Measurements from ENCODE around the gene ASB6. TPM values are rescaled to one million over a fixed set of nuclear protein-coding genes. Genes with fewer than 3 reads are reported as not detected.

The ASB6 gene
- total RNA-seq, 4 donors from 2014 or later: 21.7 to 29.2 (median 24.0) TPM

DNA sequence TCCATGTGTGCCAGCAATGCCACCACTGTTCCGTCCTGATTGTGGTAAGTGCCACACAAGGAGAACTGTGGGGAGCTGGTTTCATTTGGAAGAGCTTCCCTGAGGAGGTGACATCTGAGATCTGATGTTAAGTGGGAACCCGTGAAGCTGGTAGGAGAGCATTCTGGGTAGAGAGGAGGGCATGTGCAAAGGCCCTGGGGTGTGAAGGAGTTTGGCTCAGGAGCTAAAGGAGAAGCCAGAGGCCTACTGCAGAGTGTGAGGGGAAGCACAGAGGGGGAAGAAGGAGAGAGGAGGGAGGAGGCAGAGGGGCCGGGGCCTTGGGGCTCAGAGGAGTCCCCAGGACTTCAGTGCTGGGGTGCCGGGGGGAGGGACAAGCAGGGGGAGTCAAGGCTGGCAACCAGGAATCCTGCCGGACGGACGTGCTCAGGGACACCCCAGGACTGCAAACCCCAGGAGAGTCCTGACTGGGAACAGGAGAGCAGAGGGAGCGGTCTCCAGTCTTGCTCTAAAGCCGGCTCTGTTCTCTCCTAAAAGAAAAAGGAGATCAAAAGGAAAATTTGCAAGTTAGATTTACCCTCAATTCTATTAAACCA, 40.8 kb downstream of the ASB6 start:
- Histone ChIP-seq H3K4me3 (replicated peaks in 1 of 3) (no peak overlapping the region), H3K36me3 (no peaks in the 10 kb centered on the region), H3K4me1 (peaks cover 9 to 18% of the 10 kb centered on the region in 2 donors), H3K27ac (no peak overlapping the region), H3K9me3 (no peaks in the 10 kb centered on the region), H3K27me3 (no peaks in the 10 kb centered on the region)
- DNase-seq: no peak
- TF ChIP-seq, protein P1, sequence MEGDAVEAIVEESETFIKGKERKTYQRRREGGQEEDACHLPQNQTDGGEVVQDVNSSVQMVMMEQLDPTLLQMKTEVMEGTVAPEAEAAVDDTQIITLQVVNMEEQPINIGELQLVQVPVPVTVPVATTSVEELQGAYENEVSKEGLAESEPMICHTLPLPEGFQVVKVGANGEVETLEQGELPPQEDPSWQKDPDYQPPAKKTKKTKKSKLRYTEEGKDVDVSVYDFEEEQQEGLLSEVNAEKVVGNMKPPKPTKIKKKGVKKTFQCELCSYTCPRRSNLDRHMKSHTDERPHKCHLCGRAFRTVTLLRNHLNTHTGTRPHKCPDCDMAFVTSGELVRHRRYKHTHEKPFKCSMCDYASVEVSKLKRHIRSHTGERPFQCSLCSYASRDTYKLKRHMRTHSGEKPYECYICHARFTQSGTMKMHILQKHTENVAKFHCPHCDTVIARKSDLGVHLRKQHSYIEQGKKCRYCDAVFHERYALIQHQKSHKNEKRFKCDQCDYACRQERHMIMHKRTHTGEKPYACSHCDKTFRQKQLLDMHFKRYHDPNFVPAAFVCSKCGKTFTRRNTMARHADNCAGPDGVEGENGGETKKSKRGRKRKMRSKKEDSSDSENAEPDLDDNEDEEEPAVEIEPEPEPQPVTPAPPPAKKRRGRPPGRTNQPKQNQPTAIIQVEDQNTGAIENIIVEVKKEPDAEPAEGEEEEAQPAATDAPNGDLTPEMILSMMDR (IDR thresholded peaks at IDR 0.05): no peak
- no peak for TF ChIP-seq POLR2A (IDR thresholded peaks at IDR 0.05)
- intact Hi-C loops (cut with DNase I): no loop called here
- 80 to 87% methylated on average over 9 of the region's 9 CpGs for WGBS, 2 donors

DNA sequence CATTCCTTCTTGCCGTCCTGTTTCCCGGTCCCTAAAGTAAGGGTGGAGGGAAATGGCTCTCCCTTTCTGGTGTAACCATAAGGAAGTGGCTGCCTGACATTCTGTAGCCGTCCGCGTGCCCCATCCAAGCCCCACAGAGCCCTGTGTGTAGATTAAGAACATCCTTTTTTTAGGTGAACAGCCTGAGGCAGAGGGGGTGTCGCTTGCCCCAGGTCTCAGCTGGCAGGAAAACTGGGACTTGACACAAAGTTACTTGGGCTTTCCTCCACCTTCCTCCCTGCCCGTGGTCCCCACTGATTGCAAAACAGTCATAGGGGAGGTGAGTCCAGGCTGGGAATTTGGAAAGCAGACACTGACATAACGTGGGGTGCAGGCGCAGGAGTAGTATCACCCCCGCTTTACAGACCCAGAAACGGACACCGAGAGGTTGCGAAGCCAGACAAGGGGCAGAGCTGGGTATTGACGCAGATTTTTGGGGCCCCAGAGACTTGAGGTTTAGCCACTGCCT, 43.8 kb downstream of the ASB6 start:
- Histone ChIP-seq H3K4me3 (replicated peaks in 1 of 3) (no peak overlapping the region), H3K27ac (peak overlapping the region in 1 of 3 donors; percentile 65), H3K27me3 (no peaks in the 10 kb centered on the region), H3K36me3 (no peaks in the 10 kb centered on the region), H3K4me1 (peaks cover 9 to 18% of the 10 kb centered on the region in 2 donors), H3K9me3 (no peaks in the 10 kb centered on the region)
- DNase-seq: no peak
- TF ChIP-seq, protein P1 (IDR thresholded peaks at IDR 0.05): no peak
- no peak for TF ChIP-seq POLR2A (IDR thresholded peaks at IDR 0.05)
- WGBS, 2 donors: 81% methylated on average over 13 to 14 of the region's 14 CpGs
- intact Hi-C loops (cut with DNase I): no loop called here

DNA sequence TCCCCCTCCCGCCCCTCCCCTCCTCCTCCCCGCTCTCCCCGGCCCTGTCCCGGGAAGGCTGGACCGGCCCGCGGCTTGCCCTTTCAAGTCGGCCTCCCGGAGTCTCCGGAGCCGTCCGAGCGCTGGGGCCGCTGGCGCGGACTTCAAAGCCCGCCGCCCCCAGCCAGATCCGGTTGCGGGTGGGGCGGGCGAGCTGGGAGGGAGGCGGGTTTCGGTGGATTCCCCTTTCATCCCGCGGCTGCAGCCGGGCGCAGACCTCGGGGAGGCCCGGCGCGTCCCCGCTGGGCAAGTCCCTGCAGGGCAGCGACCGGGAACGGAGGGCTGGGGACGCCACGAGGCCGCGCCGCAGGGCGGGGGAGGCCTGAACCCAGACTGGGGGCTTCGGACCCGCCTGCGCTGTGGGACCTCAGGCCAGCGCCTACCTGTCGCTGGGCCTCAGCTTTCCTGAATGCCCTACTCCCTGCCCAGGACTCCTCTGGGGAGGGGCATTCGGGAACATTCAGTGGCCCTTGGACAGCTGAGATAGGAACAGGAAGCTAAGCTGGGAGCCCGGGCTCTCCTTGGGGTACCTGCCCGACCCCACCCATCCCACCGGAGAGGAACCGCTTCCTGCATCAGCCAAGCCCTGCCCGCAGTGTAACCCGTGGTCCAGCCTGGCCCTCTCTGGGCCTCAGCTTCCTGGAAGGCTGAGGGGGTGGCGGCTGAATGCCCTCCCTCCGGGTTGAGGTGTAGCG, 44.4 kb downstream of the ASB6 start:
- Histone ChIP-seq H3K36me3 (no peaks in the 10 kb centered on the region), H3K9me3 (no peaks in the 10 kb centered on the region), H3K27ac (peak overlapping the region; percentile 62 to 83 (median 65)), H3K4me3 (replicated peaks in 1 of 3) (peak overlapping the region in 1 of 3 donors; percentile 28), H3K4me1 (peaks cover 9 to 18% of the 10 kb centered on the region in 2 donors), H3K27me3 (no peaks in the 10 kb centered on the region)
- DNase-seq: peak; percentile 58 to 62
- intact Hi-C loops (cut with DNase I): no loop called here
- 11 to 37% methylated on average over 7 to 11 of the region's 57 CpGs for WGBS, 2 donors
- TF ChIP-seq POLR2A (IDR thresholded peaks at IDR 0.05): no peak
- TF ChIP-seq, protein P1 (IDR thresholded peaks at IDR 0.05): no peak

DNA sequence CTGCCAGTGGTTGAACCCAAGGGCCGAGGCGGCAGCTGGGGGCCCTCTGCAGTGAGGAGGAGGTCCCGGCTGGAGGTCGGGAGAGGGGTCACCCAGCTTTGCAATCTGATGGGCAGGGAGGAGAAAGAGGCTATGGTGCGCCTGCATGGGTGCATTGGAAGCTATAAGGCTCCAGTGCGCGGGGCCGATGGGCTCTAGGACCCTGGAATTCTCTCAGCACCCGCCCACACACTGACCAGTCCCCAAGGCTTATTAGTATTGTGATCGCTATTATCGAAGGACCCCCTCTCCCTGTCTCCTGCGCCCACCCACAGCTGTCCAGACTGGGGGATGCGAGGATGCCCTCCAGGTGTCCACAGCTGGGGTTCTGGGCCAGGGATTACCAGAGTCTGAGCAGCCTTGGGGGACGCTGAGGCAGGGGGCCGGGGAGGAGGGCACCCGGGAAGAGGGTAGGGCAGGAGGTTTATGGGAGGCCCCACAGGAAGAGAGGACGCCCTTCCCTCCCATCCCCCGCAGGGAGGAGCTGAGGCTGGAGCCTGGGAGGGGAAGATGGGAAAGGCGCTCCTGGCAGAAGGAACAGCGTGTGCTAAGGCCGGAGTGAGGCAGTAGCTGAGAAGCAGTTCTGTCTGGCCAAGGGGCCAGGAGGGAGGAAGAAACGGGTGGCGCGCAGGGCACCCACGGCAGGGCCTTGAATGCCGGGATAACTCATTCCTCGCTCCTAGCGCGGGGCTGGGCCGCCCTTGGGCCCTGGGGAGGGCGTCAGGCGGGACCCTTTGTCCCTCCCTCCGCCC, 45.2 kb downstream of the ASB6 start:
- Histone ChIP-seq H3K4me1 (peaks cover 9 to 18% of the 10 kb centered on the region in 2 donors), H3K27me3 (no peaks in the 10 kb centered on the region), H3K4me3 (replicated peaks in 1 of 3) (peak overlapping the region in 1 of 3 donors; percentile 28), H3K36me3 (no peaks in the 10 kb centered on the region), H3K27ac (peak overlapping the region; percentile 62 to 83 (median 65)), H3K9me3 (no peaks in the 10 kb centered on the region)
- intact Hi-C loops (cut with DNase I): no loop called here
- 22 to 32% methylated on average over 22 to 28 of the region's 33 CpGs for WGBS, 2 donors
- peak in 1 of 2 donors; percentile 17 for TF ChIP-seq POLR2A (IDR thresholded peaks at IDR 0.05)
- TF ChIP-seq, protein P1 (IDR thresholded peaks at IDR 0.05): no peak
- DNase-seq: peak in 1 of 2 donors; percentile 39

All from thyroid gland (tissue), 4 donors.